Measurements from ENCODE around the gene MEGF6.

Gene MEGF6

GRCh38 chr1:3469849-3470649 is 141.3 kb downstream of the MEGF6 start:
- no peak for ATAC-seq
- no peak for DNase-seq

GRCh38 chr1:3469104-3469848 is 142.0 kb downstream of the MEGF6 start:
- no peak for ATAC-seq

GRCh38 chr1:3468236-3469103 is 142.8 kb downstream of the MEGF6 start:
- ATAC-seq (no peak), DNase-seq (no peak)

More at GRCh38 chr1:3469104-3469848, 142.0 kb downstream of the MEGF6 start:
- DNase-seq, result no peak

- DNase-seq (no peak), ATAC-seq (no peak)
Measured at GRCh38 chr1:3467096-3468036, 143.9 kb downstream of the MEGF6 start.

- DNase-seq, result no peak
- ATAC-seq, result no peak
Measured at GRCh38 chr1:3466366-3467075, 144.8 kb downstream of the MEGF6 start.

- DNase-seq, result no peak
- ATAC-seq, result no peak
Measured at GRCh38 chr1:3465935-3466321, 145.4 kb downstream of the MEGF6 start.

- DNase-seq (no peak), ATAC-seq (no peak)
Measured at GRCh38 chr1:3465091-3465934, 146.0 kb downstream of the MEGF6 start.

- no peak for ATAC-seq
- no peak for DNase-seq
Measured at GRCh38 chr1:3464649-3465025, 146.7 kb downstream of the MEGF6 start.

GRCh38 chr1:3463891-3464648 is 147.2 kb downstream of the MEGF6 start:
- DNase-seq, result no peak
- ATAC-seq, result no peak

- DNase-seq (no peak), ATAC-seq (no peak)
Measured at GRCh38 chr1:3463408-3463863, 147.9 kb downstream of the MEGF6 start.

GRCh38 chr1:3463013-3463385 is 148.3 kb downstream of the MEGF6 start:
- no peak for DNase-seq
- no peak for ATAC-seq

- no peak for ATAC-seq
Measured at GRCh38 chr1:3462356-3463012, 148.8 kb downstream of the MEGF6 start.

GRCh38 chr1:3461934-3462275 is 149.4 kb downstream of the MEGF6 start:
- DNase-seq (no peak), ATAC-seq (no peak)

More at GRCh38 chr1:3462356-3463012, 148.8 kb downstream of the MEGF6 start:
- DNase-seq, result no peak

- ATAC-seq (no peak), DNase-seq (no peak)
Measured at GRCh38 chr1:3461238-3461933, 149.9 kb downstream of the MEGF6 start.

GRCh38 chr1:3460672-3461131 is 150.6 kb downstream of the MEGF6 start:
- no peak for ATAC-seq
- DNase-seq, result no peak

GRCh38 chr1:3459940-3460671 is 151.2 kb downstream of the MEGF6 start:
- ATAC-seq (no peak), DNase-seq (no peak)

Data from stimulated activated naive CD8-positive, alpha-beta T cell treated with anti-CD3 and anti-CD28 coated beads, Interleukin-15, Interleukin-2, amounts not matched to agents 100 U/mL and 50 U/mL, for 24 hours (primary cell).